Mesenchymal stem cell (in vitro differentiated cells and primary cell): ENCODE data around the gene LIMCH1.

Experiments
- DNase-seq: peaks from one replicate; pipeline ENCODE4 v3.0.0-alpha.2; 2013
- H2AFZ ChIP-seq: one replicate; pipeline ENCODE4 v1.6.1; 2013; ENCODE audit warnings: low read depth, mild to moderate bottlenecking, control low read depth, inconsistent platforms, low read length, moderate library complexity
- H2AK5ac ChIP-seq: 2 replicates; pipeline ENCODE4 v1.6.1; 2013; ENCODE audit warnings: low read length, moderate library complexity, mild to moderate bottlenecking, inconsistent platforms; ENCODE audit not compliant: severe bottlenecking
- H2BK120ac ChIP-seq: one replicate; pipeline ENCODE4 v1.6.1; 2013; ENCODE audit warnings: low read depth, mild to moderate bottlenecking, inconsistent platforms, low read length, moderate library complexity
- H2BK12ac ChIP-seq, 2 experiments: one replicate each; pipeline ENCODE4 v1.6.1; 2013; ENCODE audit warnings: inconsistent platforms in 2 of 2, low read length in 2 of 2, mild to moderate bottlenecking in 2 of 2, moderate library complexity in 2 of 2, control low read depth in 1 of 2
- H2BK15ac ChIP-seq: one replicate; pipeline ENCODE4 v1.6.1; 2013; ENCODE audit warnings: mild to moderate bottlenecking, low read depth, inconsistent platforms; ENCODE audit not compliant: poor library complexity, severe bottlenecking
- H2BK5ac ChIP-seq: 2 replicates; pipeline ENCODE4 v1.6.1; 2013; ENCODE audit warnings: low read depth, mild to moderate bottlenecking, low read length, control low read depth, inconsistent platforms; ENCODE audit not compliant: poor library complexity, severe bottlenecking
- H3K14ac ChIP-seq, 2 experiments: one replicate each; pipeline ENCODE4 v1.6.1; 2013; ENCODE audit warnings: inconsistent platforms in 2 of 2, low read length in 2 of 2, control low read depth in 1 of 2, mild to moderate bottlenecking in 1 of 2, moderate library complexity in 1 of 2
- H3K18ac ChIP-seq, 2 experiments: one replicate each; pipeline ENCODE4 v1.6.1; 2013; ENCODE audit warnings: inconsistent platforms in 2 of 2, low read length in 2 of 2, control low read depth in 1 of 2, low read depth in 1 of 2, mild to moderate bottlenecking in 1 of 2
- H3K23ac ChIP-seq, 2 experiments: one replicate each; pipeline ENCODE4 v1.6.1; 2013; ENCODE audit warnings: inconsistent platforms in 2 of 2, low read length in 2 of 2, mild to moderate bottlenecking in 2 of 2, moderate library complexity in 2 of 2, control low read depth in 1 of 2
- H3K27ac ChIP-seq: 2 replicates; pipeline ENCODE4 v1.5.1; 2013; ENCODE audit warnings: mild to moderate bottlenecking, moderate library complexity, low read length, control low read depth, inconsistent platforms; ENCODE audit not compliant: poor library complexity, severe bottlenecking
- H3K27me3 ChIP-seq, 2 experiments: 2 replicates each; pipeline versions ENCODE4 v1.6.1 to v1.7.0; 2013; ENCODE audit warnings: low read length in 2 of 2, mild to moderate bottlenecking in 2 of 2, moderate library complexity in 2 of 2, control low read depth in 1 of 2, inconsistent platforms in 1 of 2; ENCODE audit not compliant: control insufficient read depth in 1 of 2, insufficient read depth in 1 of 2
- H3K36me3 ChIP-seq, 2 experiments: 2 replicates each; pipeline versions ENCODE4 v1.6.1 to v1.7.0; 2013; ENCODE audit warnings: low read length in 2 of 2, control low read depth in 1 of 2, inconsistent platforms in 1 of 2, low read depth in 1 of 2, mild to moderate bottlenecking in 1 of 2; ENCODE audit not compliant: insufficient read depth in 2 of 2, control insufficient read depth in 1 of 2
- H3K4ac ChIP-seq, 2 experiments: one replicate each; pipeline ENCODE4 v1.6.1; 2013; ENCODE audit warnings: inconsistent platforms in 2 of 2, low read length in 2 of 2, mild to moderate bottlenecking in 2 of 2, moderate library complexity in 2 of 2, control low read depth in 1 of 2, low read depth in 1 of 2
- H3K4me1 ChIP-seq: 2 replicates; pipeline ENCODE4 v1.6.1; 2013; ENCODE audit warnings: low read depth, low read length, control low read depth; ENCODE audit not compliant: control insufficient read depth, insufficient read depth
- H3K4me2 ChIP-seq: 2 replicates; pipeline ENCODE4 v1.6.1; 2013; ENCODE audit warnings: low read length, mild to moderate bottlenecking, inconsistent platforms; ENCODE audit not compliant: poor library complexity, severe bottlenecking
- H3K4me3 ChIP-seq, 2 experiments: 2 replicates each; pipeline versions ENCODE4 v1.5.1 to v1.7.0; 2013; ENCODE audit warnings: low read length in 2 of 2, mild to moderate bottlenecking in 2 of 2, control low read depth in 1 of 2, low read depth in 1 of 2; ENCODE audit not compliant: insufficient read depth in 1 of 2
- H3K79me1 ChIP-seq: replicated peaks from 2 replicates; pipeline ENCODE4 v1.6.1; 2013; ENCODE audit warnings: mild to moderate bottlenecking, control low read depth, low read length, inconsistent platforms; ENCODE audit not compliant: poor library complexity, severe bottlenecking
- H3K9ac ChIP-seq: 2 replicates; pipeline ENCODE4 v1.7.0; 2013; ENCODE audit warnings: mild to moderate bottlenecking, low read length, moderate library complexity
- H3K9me3 ChIP-seq: 2 replicates; pipeline ENCODE4 v1.7.0; 2013; ENCODE audit warnings: mild to moderate bottlenecking, low read length; ENCODE audit not compliant: control insufficient read depth
- H4K8ac ChIP-seq: one replicate; pipeline ENCODE4 v1.6.1; 2013; ENCODE audit warnings: inconsistent platforms, mild to moderate bottlenecking, low read length, moderate library complexity
- H4K91ac ChIP-seq: one replicate; pipeline ENCODE4 v1.6.1; 2013; ENCODE audit warnings: mild to moderate bottlenecking, low read length, inconsistent platforms
- WGBS: methylation state at CpG from one replicate; pipeline ENCODE4 v1.1.7; 2013; ENCODE audit warnings: mixed read lengths; 5-methylcytosine and 5-hydroxymethylcytosine counted together

The LIMCH1 gene

DNA sequence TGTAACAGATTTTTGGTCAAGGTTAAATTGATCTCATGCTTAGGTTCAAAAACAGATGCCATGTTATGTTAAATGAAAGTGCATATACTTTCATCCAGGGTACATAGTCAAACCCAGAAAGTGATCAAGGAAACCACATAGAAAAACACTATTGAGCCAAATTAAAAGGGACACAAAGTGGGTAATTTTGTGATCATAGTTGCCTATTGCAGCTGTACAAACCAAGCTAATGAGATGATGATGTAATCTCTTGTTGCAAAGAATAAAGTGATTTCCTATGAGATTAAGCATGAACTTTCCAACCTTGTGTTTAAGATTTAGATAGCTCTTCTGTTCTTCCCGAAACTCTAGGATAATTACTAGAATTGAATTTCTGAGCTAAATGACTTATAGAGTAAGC is 20.2 kb upstream of the LIMCH1 start:
- Histone ChIP-seq H2BK5ac (no peak overlapping the region), H3K9me3 (no peaks in the 10 kb centered on the region), H4K8ac (no peak overlapping the region), H3K4ac (no peak overlapping the region), H3K9ac (no peak overlapping the region), H3K4me2 (no peak overlapping the region), H3K79me1 (no peaks in the 10 kb centered on the region), H4K91ac (no peak overlapping the region), H3K4me3 (no peak overlapping the region), H3K4me1 (peaks cover 2% of the 10 kb centered on the region), H2BK15ac (no peak overlapping the region), H3K23ac (no peak overlapping the region), H3K18ac (no peak overlapping the region), H3K27me3 (no peaks in the 10 kb centered on the region), H3K14ac (no peak overlapping the region), H2BK120ac (no peak overlapping the region), H2AFZ (no peak overlapping the region), H2AK5ac (no peak overlapping the region), H2BK12ac (no peak overlapping the region), H3K36me3 (no peaks in the 10 kb centered on the region), H3K27ac (no peak overlapping the region)
- no peak for DNase-seq
- WGBS = no CpG with 5 or more reads among the region's 1 CpG

DNA sequence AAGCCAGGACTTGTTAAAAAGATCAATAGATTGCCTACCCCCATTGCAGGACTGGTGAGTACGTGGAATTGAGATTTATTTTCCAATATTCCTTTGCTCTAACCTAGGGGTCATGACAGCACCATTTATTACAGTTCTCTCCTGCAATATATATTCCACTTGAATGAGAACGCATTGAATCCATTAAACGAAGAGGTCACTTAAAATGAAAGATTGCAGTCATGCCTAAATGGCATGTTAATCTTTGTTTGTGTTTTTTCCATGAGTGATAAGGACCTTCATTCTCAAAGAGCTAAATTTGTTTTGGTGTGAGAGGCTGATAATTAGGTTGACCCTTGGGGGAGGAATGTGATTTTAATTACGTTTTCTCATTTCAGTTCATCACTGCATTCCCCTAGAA is 13.5 kb upstream of the LIMCH1 start:
- H2BK12ac ChIP-seq = no peak overlapping the region
- H3K27me3 ChIP-seq = no peaks in the 10 kb centered on the region
- no peaks in the 10 kb centered on the region for H3K9me3 ChIP-seq
- no peak overlapping the region for H2BK120ac ChIP-seq
- no peak overlapping the region for H2AFZ ChIP-seq
- no peak overlapping the region for H4K8ac ChIP-seq
- no peaks in the 10 kb centered on the region for H3K4me1 ChIP-seq
- DNase-seq = no peak
- H2AK5ac ChIP-seq = no peak overlapping the region
- no peak overlapping the region for H3K27ac ChIP-seq
- 31% methylated on average over 3 of the region's 4 CpGs for WGBS
- H4K91ac ChIP-seq = no peak overlapping the region
- H2BK15ac ChIP-seq = no peak overlapping the region
- no peak overlapping the region for H3K18ac ChIP-seq
- no peaks in the 10 kb centered on the region for H3K36me3 ChIP-seq
- no peak overlapping the region for H3K23ac ChIP-seq
- H3K4ac ChIP-seq = no peak overlapping the region
- H3K4me2 ChIP-seq = no peak overlapping the region
- no peak overlapping the region for H3K9ac ChIP-seq
- no peak overlapping the region for H3K4me3 ChIP-seq
- no peak overlapping the region for H2BK5ac ChIP-seq
- no peaks in the 10 kb centered on the region for H3K79me1 ChIP-seq
- no peak overlapping the region for H3K14ac ChIP-seq

DNA sequence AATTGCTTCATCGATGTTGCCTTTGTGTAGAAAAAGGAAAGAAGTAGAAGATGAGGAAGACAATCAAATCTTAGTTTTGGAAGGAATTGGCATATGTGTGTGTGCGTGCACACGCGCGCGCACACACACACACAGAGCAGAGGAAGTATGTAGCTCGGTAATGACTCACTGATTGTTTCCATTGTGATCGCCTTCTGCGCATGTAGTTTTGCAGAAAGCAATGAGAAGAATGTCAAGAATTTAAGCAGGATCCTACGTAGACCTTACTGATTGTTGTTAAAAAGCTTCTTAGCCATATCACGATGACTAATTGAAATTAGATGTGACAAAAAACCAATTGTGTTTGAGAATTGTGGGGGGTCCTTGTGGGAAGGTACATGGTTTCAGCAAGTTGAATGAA is 12.8 kb upstream of the LIMCH1 start:
- Histone ChIP-seq H2AFZ (no peak overlapping the region), H2BK120ac (no peak overlapping the region), H2AK5ac (no peak overlapping the region), H3K23ac (no peak overlapping the region), H3K18ac (no peak overlapping the region), H3K4ac (no peak overlapping the region), H2BK12ac (no peak overlapping the region), H2BK5ac (no peak overlapping the region), H3K27me3 (no peaks in the 10 kb centered on the region), H3K4me1 (no peaks in the 10 kb centered on the region), H4K8ac (no peak overlapping the region), H3K4me2 (no peak overlapping the region), H2BK15ac (no peak overlapping the region), H3K79me1 (no peaks in the 10 kb centered on the region), H3K36me3 (no peaks in the 10 kb centered on the region), H3K9me3 (no peaks in the 10 kb centered on the region), H3K9ac (no peak overlapping the region), H3K27ac (peak overlapping the region; percentile 41), H3K14ac (no peak overlapping the region), H3K4me3 (no peak overlapping the region), H4K91ac (no peak overlapping the region)
- peak; percentile 75 for DNase-seq
- 34% methylated on average over 11 of the region's 11 CpGs for WGBS

DNA sequence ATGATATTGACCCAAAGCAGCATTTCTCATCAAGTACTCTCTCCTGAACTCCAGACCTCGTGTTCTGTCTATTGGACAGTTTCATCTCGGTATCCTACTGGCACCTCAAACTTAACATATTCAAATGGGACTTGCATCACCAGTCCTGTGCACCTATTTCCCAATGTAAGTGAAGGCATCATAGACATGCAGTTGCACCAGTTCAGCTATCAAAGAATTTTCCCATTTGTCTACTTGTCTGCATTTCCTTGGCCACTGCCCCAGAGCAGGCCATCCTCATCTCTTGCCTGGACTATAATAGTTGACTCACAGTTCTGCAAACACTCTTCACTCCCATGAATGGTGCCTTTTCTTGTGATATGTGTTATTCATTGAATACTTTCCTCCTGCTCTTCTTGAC is 11.3 kb upstream of the LIMCH1 start:
- Histone ChIP-seq H2BK12ac (no peak overlapping the region), H3K27me3 (no peaks in the 10 kb centered on the region), H3K4me3 (no peak overlapping the region), H2BK5ac (no peak overlapping the region), H3K14ac (no peak overlapping the region), H3K36me3 (no peaks in the 10 kb centered on the region), H3K79me1 (no peaks in the 10 kb centered on the region), H2BK15ac (no peak overlapping the region), H3K23ac (no peak overlapping the region), H3K9ac (no peak overlapping the region), H3K4me2 (no peak overlapping the region), H3K18ac (no peak overlapping the region), H4K8ac (no peak overlapping the region), H4K91ac (no peak overlapping the region), H3K9me3 (no peaks in the 10 kb centered on the region), H3K4me1 (no peaks in the 10 kb centered on the region), H2AK5ac (no peak overlapping the region), H3K27ac (no peak overlapping the region), H2BK120ac (no peak overlapping the region), H2AFZ (no peak overlapping the region), H3K4ac (no peak overlapping the region)
- 91% methylated on average over 2 of the region's 2 CpGs for WGBS
- no peak for DNase-seq
